H1 (cell line): ENCODE results near the gene MICALL2. TPM values are rescaled to one million over a fixed set of nuclear protein-coding genes. Genes with fewer than 3 reads are reported as not detected.

Experiments
- CTCF ChIA-PET: fragments of 300-600 bp; sonication (Branson Sonifier 250); formaldehyde crosslinking; loops from one replicate; lab custom pipeline; 2021; ENCODE audit not compliant: partially characterized antibody; lab: Charles Lee
- POLR2A ChIA-PET: fragments of 300-600 bp; sonication (Branson Sonifier 250); formaldehyde crosslinking; loops from one replicate; lab custom pipeline; 2021; ENCODE audit warnings: inconsistent platforms; ENCODE audit not compliant: partially characterized antibody; lab: Charles Lee
- DNase-seq, 2 experiments: peaks; one replicate each; pipeline versions ENCODE4 v3.0.0 to v3.0.0-alpha.2; 2010 to 2022; ENCODE audit warnings: low spot score in 2 of 2, low read depth in 1 of 2, mixed read lengths in 1 of 2
- FAIRE-seq: peaks from 2 replicates; lab custom pipeline; 2011; peaks lifted over from hg19 to GRCh38; lab: Jason Lieb, UNC
- H2AFZ ChIP-seq: 2 replicates; pipeline ENCODE4 v1.8.1; 2012; ENCODE audit warnings: low read length, inconsistent platforms
- H2AK5ac ChIP-seq: 2 replicates; pipeline ENCODE4 v1.6.1; 2013; ENCODE audit warnings: low read depth, low read length
- H2BK120ac ChIP-seq: replicated peaks from 2 replicates; pipeline ENCODE3; 2013; ENCODE audit warnings: low read depth, low read length, inconsistent platforms
- H2BK12ac ChIP-seq: 2 replicates; pipeline ENCODE4 v1.6.1; 2013; ENCODE audit warnings: low read depth, low read length
- H2BK15ac ChIP-seq: 2 replicates; pipeline ENCODE4 v1.6.1; 2013; ENCODE audit warnings: low read length
- H2BK20ac ChIP-seq: 2 replicates; pipeline ENCODE4 v1.6.1; 2013; ENCODE audit warnings: low read length
- H2BK5ac ChIP-seq: 2 replicates; pipeline ENCODE4 v1.6.1; 2013; ENCODE audit warnings: low read depth, low read length
- H3K14ac ChIP-seq: 2 replicates; pipeline ENCODE4 v1.6.1; 2013; ENCODE audit warnings: inconsistent platforms; ENCODE audit not compliant: insufficient read length
- H3K18ac ChIP-seq: 2 replicates; pipeline ENCODE4 v1.6.1; 2013; ENCODE audit warnings: low read length; ENCODE audit errors: extremely low read depth
- H3K23ac ChIP-seq: 2 replicates; pipeline ENCODE4 v1.6.1; 2013; ENCODE audit warnings: inconsistent platforms; ENCODE audit not compliant: insufficient read length
- H3K23me2 ChIP-seq: 2 replicates; pipeline ENCODE4 v1.6.1; 2013; ENCODE audit warnings: low read depth, low read length
- H3K27ac ChIP-seq: 2 replicates; pipeline ENCODE4 v1.6.1; 2011; ENCODE audit warnings: low read depth, low read length, inconsistent platforms
- H3K27me3 ChIP-seq, 4 experiments: replicated peaks in 1 of 4; 1 replicate in 1 of 4; 2 replicates in 3 of 4; pipeline versions ENCODE4 v1.6.1 to v1.8.1; 2011 to 2013; ENCODE audit warnings: low read length in 3 of 4, mild to moderate bottlenecking in 3 of 4, inconsistent platforms in 2 of 4, mixed read lengths in 2 of 4, moderate library complexity in 1 of 4; ENCODE audit not compliant: control insufficient read depth in 3 of 4, insufficient read depth in 3 of 4; ENCODE audit errors: extremely low read depth in 1 of 4
- H3K36me3 ChIP-seq, 4 experiments: 2 replicates each; pipeline versions ENCODE4 v1.6.1 to v1.8.1; 2011 to 2013; ENCODE audit warnings: mild to moderate bottlenecking in 4 of 4, low read length in 3 of 4, moderate library complexity in 2 of 4, control low read depth in 1 of 4, inconsistent platforms in 1 of 4; ENCODE audit not compliant: insufficient read depth in 4 of 4, control insufficient read depth in 2 of 4
- H3K4ac ChIP-seq: replicated peaks from 2 replicates; pipeline ENCODE3; 2013; ENCODE audit warnings: low read length, low read depth, mixed read lengths, inconsistent platforms; ENCODE audit not compliant: insufficient read length
- H3K4me1 ChIP-seq, 4 experiments: replicated peaks in 1 of 4; 1 replicate in 1 of 4; 2 replicates in 3 of 4; pipeline versions ENCODE4 v1.6.1 to v1.8.1; 2011 to 2013; ENCODE audit warnings: low read length in 3 of 4, inconsistent platforms in 2 of 4, mixed read lengths in 1 of 4; ENCODE audit not compliant: insufficient read depth in 4 of 4, control insufficient read depth in 3 of 4
- H3K4me2 ChIP-seq, 2 experiments: 2 replicates each; pipeline versions ENCODE4 v1.6.1 to v1.8.1; 2011 to 2013; ENCODE audit warnings: low read depth in 2 of 2, low read length in 2 of 2, control low read depth in 1 of 2, inconsistent platforms in 1 of 2, mild to moderate bottlenecking in 1 of 2; ENCODE audit not compliant: insufficient read depth in 1 of 2
- H3K4me3 ChIP-seq, 4 experiments: fragments of 200-600, 300-600 bp in 1 of 4; sonication (generic), shearing (Covaris generic), sonication (Bioruptor Twin) in 1 of 4; 2 replicates each; pipeline versions ENCODE4 v1.5.1 to v1.8.1; 2011 to 2016; ENCODE audit warnings: low read length in 4 of 4, low read depth in 3 of 4, control low read depth in 2 of 4, inconsistent platforms in 2 of 4, mild to moderate bottlenecking in 2 of 4, mixed read lengths in 1 of 4, moderate library complexity in 1 of 4; ENCODE audit not compliant: insufficient read depth in 2 of 4; ENCODE audit errors: extremely low read depth in 1 of 4
- H3K56ac ChIP-seq: replicated peaks from 2 replicates; pipeline ENCODE3; 2013; ENCODE audit warnings: low read depth, mild to moderate bottlenecking, mixed read lengths, low read length, inconsistent platforms; ENCODE audit not compliant: insufficient read length
- H3K79me1 ChIP-seq: 2 replicates; pipeline ENCODE4 v1.6.1; 2013; ENCODE audit warnings: low read depth, low read length, control low read depth
- H3K79me2 ChIP-seq, 2 experiments: 2 replicates each; pipeline versions ENCODE4 v1.6.1 to v1.8.1; 2012 to 2013; ENCODE audit warnings: low read length in 2 of 2, mild to moderate bottlenecking in 2 of 2, inconsistent platforms in 1 of 2; ENCODE audit not compliant: insufficient read depth in 2 of 2, control insufficient read depth in 1 of 2
- H3K9ac ChIP-seq, 4 experiments: replicated peaks in 1 of 4; 1 replicate in 1 of 4; 2 replicates in 3 of 4; pipeline versions ENCODE4 v1.6.1 to v1.8.1; 2011 to 2013; ENCODE audit warnings: low read depth in 3 of 4, low read length in 3 of 4, control low read depth in 2 of 4, mild to moderate bottlenecking in 2 of 4, moderate library complexity in 2 of 4, inconsistent platforms in 1 of 4; ENCODE audit errors: extremely low read depth in 1 of 4
- H3K9me3 ChIP-seq, 2 experiments: 2 replicates each; pipeline versions ENCODE4 v1.6.1 to v1.8.1; 2012 to 2013; ENCODE audit warnings: mild to moderate bottlenecking in 2 of 2, moderate library complexity in 2 of 2, control low read depth in 1 of 2, inconsistent platforms in 1 of 2, low read depth in 1 of 2, low read length in 1 of 2, mixed read lengths in 1 of 2; ENCODE audit not compliant: insufficient read depth in 2 of 2
- H4K20me1 ChIP-seq, 2 experiments: replicated peaks in 1 of 2; 2 replicates each; pipeline versions ENCODE3 to v1.8.1; 2011 to 2013; ENCODE audit warnings: inconsistent platforms in 2 of 2, low read length in 2 of 2, mild to moderate bottlenecking in 1 of 2; ENCODE audit not compliant: insufficient read depth in 2 of 2, control insufficient read depth in 1 of 2
- H4K5ac ChIP-seq: 2 replicates; pipeline ENCODE4 v1.6.1; 2013; ENCODE audit warnings: low read length, low read depth, mixed read lengths, inconsistent platforms; ENCODE audit not compliant: insufficient read length
- H4K8ac ChIP-seq: 2 replicates; pipeline ENCODE4 v1.8.0; 2013; ENCODE audit warnings: mild to moderate bottlenecking, moderate library complexity, low read length, inconsistent platforms; ENCODE audit not compliant: insufficient read depth; ENCODE audit errors: extremely low read depth
- H4K91ac ChIP-seq: replicated peaks from 2 replicates; pipeline ENCODE3; 2013; ENCODE audit warnings: low read length, mixed read lengths, inconsistent platforms; ENCODE audit not compliant: insufficient read length
- CHD2 ChIP-seq: IDR thresholded peaks from 2 replicates; pipeline ENCODE4 v1.6.1; 2012; ENCODE audit warnings: low read length, improper control_type of control experiment
- NANOG ChIP-seq: IDR thresholded peaks from 2 replicates; pipeline ENCODE4 v1.6.1; 2011; ENCODE audit warnings: low read length, low read depth, mild to moderate bottlenecking, inconsistent platforms; ENCODE audit not compliant: insufficient read depth, poor library complexity, severe bottlenecking
- SAP30 ChIP-seq: fragments of 300-600 bp; sonication (generic); IDR thresholded peaks from 2 replicates; pipeline ENCODE4 v1.7.1; 2012; ENCODE audit warnings: low read length, moderate library complexity, mild to moderate bottlenecking, inconsistent platforms; ENCODE audit not compliant: insufficient read depth, insufficient replicate concordance
- TCF12 ChIP-seq: IDR thresholded peaks from 2 replicates; pipeline ENCODE4 v1.6.1; 2011; ENCODE audit warnings: low read depth, mild to moderate bottlenecking, low read length
- WGBS, 2 experiments: shearing (Covaris generic) in 1 of 2; methylation state at CpG; one replicate each; pipeline versions ENCODE4 v1.1.6 to v1.1.7; 2013 to 2015; ENCODE audit warnings: low lambda C conversion rate in 2 of 2, mixed read lengths in 2 of 2, inconsistent platforms in 1 of 2, low coverage in 1 of 2, missing lambda C conversion rate in 1 of 2; ENCODE audit not compliant: insufficient replicate concordance in 2 of 2, insufficient coverage in 1 of 2, insufficient read length in 1 of 2; ENCODE audit errors: extremely low coverage in 1 of 2, missing lambda C conversion rate in 1 of 2; 5-methylcytosine and 5-hydroxymethylcytosine counted together
- polyA plus RNA-seq, 7 experiments: library from polyadenylated mRNA; depleted of rRNA in 3 of 7; stranded (reverse) in 5 of 7; unstranded in 2 of 7; fragments of >200 nt in 5 of 7; fragments of 200-250 nt in 2 of 7; gene quantifications; 1 replicate in 5 of 7; 2 replicates in 1 of 7; 4 replicates in 1 of 7; pipeline versions ENCODE4 v1.2.1 to v1.2.3, GENCODE V29; 2011 to 2013; ENCODE audit warnings: missing spikeins in 2 of 7, mixed read lengths in 2 of 7
- total RNA-seq: library from RNA; stranded (reverse); fragmentation: NEBNext Ultra II Directional; extraction: Animal tissue kit (Norgen Biotek cat#: 25700); gene quantifications from 2 replicates; pipeline ENCODE4 v1.2.1, GENCODE V29; 2021

MICALL2 gene
- total and polyA plus RNA-seq, 2 of the 8 experiments (the other 6 are each of a cell fraction or from before 2014, with no cell fraction given): 5.3 to 8.5 TPM

DNA sequence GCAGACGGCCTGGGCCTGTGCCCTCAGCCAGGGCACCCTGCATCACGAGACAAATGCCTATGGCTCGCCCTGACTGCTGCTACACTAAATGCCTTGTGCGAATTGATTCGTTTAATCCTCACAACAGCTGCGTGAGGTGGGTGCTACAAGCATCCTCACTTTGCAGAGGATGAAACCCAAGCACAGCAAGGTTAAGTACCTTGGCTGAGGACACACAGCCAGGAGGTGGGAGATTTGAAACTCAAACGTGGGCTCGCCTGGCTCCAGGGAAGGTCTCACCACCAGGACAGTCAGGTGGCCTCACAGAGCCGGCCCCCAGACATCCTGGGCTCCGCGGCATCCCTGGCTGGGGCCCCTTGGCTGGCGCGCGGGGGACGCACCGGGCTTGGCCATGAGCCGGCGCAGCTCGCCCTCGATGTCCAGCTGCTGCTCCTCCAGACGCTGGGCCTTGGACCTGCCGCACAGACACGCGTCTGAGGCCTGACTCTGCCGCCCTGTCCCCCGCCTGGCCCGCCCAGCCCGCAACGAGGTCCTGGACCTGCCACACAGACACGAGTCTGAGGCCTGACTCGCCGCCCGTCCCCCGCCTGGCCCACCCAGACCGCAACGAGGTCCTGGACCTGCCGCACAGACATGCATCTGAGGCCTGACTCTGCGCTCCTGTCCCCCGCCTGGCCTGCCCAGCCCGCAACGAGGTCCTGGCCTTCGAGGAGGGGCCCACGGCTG is 22.0 kb downstream of the MICALL2 start:
- no peak overlapping the region for H3K18ac ChIP-seq
- H3K23me2 ChIP-seq: no peaks in the 10 kb centered on the region
- no peak overlapping the region for H3K56ac ChIP-seq
- DNase-seq (no peak), FAIRE-seq (no peak)
- H3K79me2 ChIP-seq: peaks cover 0 to 3% of the 10 kb centered on the region in 2 experiments; a peak in 1 of 4 replicates
- no peak overlapping the region for H3K9ac ChIP-seq
- no peak overlapping the region for H2BK15ac ChIP-seq
- no peaks in the 10 kb centered on the region for H3K79me1 ChIP-seq
- CTCF ChIA-PET: interaction anchor here (1.7 kb wide), 1 partner anchor 15 kb away, joined by 4 read pairs; no protein-coding TSS in a partner anchor
- H2BK12ac ChIP-seq: no peak overlapping the region
- POLR2A ChIA-PET: interaction anchor here (1.1 to 1.2 kb wide), 2 partner anchors 18 to 20 kb away, joined by 3 to 5 read pairs; no protein-coding TSS in a partner anchor
- H2AK5ac ChIP-seq: no peak overlapping the region
- no peak overlapping the region for H2BK20ac ChIP-seq
- H3K4ac ChIP-seq: no peak overlapping the region
- no peak overlapping the region for H2BK120ac ChIP-seq
- no peak overlapping the region for H3K4me2 ChIP-seq
- H2AFZ ChIP-seq: no peak overlapping the region
- H3K4me3 ChIP-seq: no peak overlapping the region
- H4K20me1 ChIP-seq: peaks cover 0 to 6% of the 10 kb centered on the region in 2 experiments
- no peaks in the 10 kb centered on the region for H3K27me3 ChIP-seq
- no peaks in the 10 kb centered on the region; a peak in 1 of 7 replicates for H3K4me1 ChIP-seq
- no peaks in the 10 kb centered on the region for H3K36me3 ChIP-seq
- no peak overlapping the region for H3K14ac ChIP-seq
- no peak for TF ChIP-seq SAP30
- TF ChIP-seq NANOG: no peak
- no peak for TF ChIP-seq CHD2
- TF ChIP-seq TCF12: no peak
- no peak overlapping the region for H3K23ac ChIP-seq
- H3K27ac ChIP-seq: no peak overlapping the region
- H3K9me3 ChIP-seq: peaks cover 0 to 3% of the 10 kb centered on the region in 2 experiments; a peak in 1 of 4 replicates
- no peak overlapping the region for H4K91ac ChIP-seq
- WGBS, 2 experiments: 92% methylated on average over 14 of the region's 43 CpGs; no CpG with 5 or more reads in 1 of the 2 experiments
- H4K8ac ChIP-seq: no peak overlapping the region
- no peak overlapping the region for H2BK5ac ChIP-seq
- no peak overlapping the region for H4K5ac ChIP-seq
